Stromal cell of bone marrow (primary cell): ENCODE measurements around the gene LRP5.
A peak's percentile ranks its signal among the peaks of the same experiment; 100 is the strongest.
"Not testable (repeated sequence)": the region's sequence is repeated elsewhere in the genome, so short reads cannot be mapped to it uniquely, and the experiment has no call there.

Experiments
- DNase-seq: peaks from one replicate; pipeline ENCODE4 v3.0.0-alpha.2; 2012; ENCODE audit warnings: low read depth

Gene LRP5

DNA sequence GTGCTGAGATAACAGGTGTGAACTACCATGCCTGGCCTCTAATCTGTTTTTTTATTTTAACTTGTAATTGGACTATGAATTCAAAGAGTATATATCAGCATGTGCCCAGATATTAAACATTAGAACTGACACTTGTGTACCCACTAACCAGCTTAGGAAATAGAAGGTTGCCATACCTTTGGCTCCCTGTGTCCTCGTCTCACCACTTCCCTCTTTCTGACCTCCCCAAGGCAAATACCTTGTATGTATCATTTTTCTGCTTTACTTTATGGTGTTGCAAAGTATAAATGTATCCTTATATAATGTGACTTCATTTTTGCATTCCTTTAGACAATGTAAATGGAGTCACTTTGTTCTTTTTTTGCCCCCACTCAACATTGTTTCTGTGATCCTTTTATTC is 157.3 kb downstream of the LRP5 start:
- no peak for DNase-seq

DNA sequence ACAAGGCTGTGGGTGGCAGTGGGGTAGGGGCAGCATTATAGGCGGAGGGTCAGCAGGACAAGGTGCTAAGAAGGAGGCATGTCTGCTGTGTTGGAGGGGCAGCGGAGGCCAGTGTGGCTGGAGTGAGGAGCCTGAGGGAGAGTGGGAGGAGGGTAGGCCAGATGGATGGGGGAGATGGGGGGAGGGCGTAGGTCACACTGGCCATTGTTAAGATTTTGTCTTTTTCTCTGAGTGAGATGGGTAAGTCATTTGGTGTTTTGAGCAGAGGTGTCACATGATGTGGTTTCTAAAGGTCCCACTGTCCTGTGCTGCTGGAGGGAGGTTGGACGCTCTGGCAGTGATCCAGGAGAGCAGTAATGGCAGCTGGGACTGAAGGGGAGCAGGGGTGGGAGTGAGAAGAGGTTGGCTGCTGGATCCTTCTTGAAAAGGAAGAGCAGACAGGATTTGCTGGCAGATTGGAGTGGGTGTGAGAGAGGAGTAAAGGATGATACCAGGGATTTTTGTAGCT is 158.0 kb downstream of the LRP5 start:
- DNase-seq: no peak

DNA sequence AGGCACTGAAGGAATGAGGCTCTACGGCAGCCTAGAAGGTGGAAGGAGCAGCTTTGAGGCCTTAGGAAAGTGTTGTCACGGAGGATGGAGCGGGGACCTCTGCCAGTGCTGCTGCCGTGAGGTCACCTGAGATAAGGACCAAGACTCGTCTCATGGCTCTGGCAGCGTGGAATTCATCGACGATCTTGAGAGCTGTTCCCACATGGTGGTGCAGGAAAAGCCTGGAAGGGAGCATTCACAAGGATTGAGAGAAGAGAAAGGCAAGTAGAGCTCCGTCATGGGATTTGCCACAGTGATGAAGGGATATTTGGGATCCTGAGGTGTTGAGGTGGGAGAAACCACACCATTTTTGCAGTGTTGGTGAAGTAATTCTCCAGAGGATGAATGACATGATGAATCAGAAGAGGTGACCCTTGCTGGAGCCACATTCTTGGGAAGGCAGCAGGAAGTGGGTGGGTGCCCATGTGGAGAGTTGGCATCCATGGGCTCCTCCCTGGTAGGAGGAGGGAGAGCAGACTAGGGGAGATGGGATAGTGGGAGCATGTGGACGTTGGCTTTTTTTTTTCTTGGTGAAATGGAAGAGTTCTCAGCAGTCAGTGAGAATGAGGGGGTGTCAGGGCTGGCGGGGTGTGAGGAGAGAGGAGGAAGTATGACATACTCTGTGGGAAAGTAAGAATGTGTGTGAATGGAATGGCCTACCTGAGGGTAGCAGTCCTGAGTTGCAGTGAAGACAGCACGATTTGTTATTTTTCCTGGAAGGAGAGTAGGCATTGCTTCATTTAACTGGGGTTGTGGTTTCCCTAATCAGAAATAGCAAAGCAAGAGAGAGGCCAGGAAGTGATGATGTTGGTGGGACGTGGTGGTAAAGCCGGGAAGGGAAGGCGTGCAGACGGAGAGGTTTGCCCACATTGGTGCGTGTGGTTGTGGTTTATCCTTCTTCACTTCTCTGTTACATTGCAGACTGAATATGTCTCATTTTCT is 159.3 kb downstream of the LRP5 start:
- peak; percentile 64 for DNase-seq

DNA sequence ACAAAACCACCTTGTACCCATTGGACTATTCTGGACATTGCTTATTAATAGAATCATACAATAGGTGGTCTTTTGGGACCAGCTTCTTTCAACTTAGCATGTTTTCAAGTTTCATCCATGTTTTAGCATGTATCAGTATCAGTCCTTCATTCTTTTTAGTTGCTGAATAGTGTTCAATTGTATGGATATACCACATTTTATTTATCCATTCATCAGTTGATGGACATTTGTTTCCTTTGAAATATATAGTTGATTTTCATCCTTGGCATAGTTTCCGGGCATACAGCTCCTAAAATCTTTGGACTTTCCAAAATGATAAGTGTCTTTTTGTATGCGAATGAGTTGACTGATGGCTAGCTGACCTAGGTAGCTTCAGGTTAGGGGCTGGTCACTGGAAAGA is 160.4 kb downstream of the LRP5 start:
- DNase-seq: no peak

DNA sequence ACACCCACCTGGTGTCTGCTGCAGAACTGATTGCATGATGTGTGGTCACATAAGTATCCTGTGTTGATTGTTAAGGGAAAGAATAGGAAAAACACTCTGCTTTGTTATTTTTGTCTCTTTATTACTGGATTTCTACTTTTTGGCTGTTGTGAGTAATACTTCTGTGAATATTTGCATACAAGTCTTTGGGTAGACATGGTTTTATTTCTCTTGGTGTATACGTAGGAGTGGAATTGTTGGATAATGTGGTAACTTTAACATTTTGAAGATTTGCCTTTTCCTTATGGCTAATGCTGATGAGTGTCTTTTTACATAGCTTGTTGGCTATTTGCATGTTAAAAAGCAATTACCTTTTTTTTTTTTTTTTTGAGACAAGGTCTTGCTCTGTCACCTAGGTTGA is 161.3 kb downstream of the LRP5 start:
- no peak for DNase-seq

DNA sequence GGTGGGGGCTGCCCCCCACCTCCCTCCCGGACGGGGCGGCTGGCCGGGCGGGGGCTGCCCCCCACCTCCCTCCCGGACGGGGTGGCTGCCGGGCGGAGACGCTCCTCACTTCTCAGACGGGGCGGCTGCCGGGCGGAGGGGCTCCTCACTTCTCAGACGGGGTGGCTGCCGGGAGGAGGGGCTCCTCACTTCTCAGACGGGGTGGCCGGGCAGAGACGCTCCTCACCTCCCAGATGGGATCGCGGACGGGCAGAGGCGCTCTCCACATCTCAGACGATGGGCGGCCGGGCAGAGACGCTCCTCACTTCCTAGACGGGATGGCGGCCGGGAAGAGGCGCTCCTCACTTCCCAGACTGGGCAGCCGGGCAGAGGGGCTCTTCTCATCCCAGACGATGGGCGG is 163.2 kb downstream of the LRP5 start:
- DNase-seq: not testable (repeated sequence)

DNA sequence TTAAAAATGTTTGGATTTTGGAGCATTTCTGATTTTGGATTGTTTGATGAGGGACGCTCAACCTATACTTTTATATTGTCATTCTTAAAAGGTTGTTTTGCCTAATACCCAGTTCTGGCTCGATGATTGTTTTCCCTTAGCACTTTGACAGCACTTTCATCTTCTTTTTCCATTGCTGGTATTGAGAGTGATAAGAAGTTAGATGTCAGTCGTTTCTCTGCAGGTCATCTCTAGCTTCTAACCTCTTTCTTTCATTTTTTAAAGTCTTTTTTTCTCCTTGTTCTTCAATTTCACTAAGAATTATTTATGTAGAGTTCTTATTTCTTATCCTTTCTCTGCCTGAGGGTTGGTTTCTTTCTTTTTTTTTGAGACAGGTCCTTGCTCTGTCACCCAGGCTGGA is 167.0 kb downstream of the LRP5 start:
- DNase-seq: no peak

DNA sequence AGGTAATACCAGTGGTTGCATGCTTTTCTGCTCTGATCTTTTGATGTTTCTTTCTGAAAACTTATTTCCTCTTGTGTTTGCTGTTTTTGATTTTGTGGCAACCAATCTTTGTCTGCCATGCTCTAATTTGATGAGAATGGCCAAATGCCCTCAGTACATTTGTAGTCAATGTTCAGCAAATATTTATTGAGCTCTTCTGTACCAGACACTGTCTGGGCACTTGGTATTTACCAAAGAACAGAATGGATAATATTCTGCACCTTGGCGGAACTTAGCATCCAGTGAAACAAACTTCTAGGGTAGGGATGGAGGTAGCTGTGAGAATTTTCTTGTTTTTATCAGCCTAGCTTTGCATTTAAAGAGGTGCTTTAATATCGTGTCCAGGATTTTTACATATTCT is 167.8 kb downstream of the LRP5 start:
- DNase-seq: no peak

DNA sequence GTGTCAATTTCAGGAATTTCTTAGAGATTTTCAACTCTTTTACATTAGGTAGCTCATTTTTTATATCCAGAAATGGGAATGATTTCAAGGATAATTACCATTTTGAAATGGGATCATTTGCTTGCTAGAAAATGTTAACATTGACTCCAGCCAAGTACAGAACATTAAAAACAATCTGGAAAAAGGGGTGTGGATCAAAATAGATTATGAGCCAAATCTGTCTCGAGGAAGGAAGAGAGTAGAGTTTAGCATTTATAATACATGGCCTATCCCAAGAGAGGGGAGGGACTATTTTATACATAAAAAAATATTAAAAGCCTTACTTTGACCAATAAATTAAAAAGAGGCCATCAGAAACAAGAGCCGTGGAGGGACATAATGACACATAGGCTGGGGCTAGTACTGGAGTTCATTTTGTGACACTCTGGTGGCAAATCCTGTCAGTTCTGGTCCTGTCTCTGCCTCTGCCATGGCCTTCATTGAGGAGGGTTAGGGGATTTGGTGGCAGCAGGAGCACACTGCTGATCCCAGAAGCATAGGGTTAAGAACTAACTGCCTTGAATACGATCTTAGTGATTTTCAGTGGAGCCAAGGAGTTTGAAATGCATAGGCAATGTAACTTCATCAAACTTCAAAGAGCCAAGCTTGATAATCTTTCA is 168.6 kb downstream of the LRP5 start:
- DNase-seq: no peak

DNA sequence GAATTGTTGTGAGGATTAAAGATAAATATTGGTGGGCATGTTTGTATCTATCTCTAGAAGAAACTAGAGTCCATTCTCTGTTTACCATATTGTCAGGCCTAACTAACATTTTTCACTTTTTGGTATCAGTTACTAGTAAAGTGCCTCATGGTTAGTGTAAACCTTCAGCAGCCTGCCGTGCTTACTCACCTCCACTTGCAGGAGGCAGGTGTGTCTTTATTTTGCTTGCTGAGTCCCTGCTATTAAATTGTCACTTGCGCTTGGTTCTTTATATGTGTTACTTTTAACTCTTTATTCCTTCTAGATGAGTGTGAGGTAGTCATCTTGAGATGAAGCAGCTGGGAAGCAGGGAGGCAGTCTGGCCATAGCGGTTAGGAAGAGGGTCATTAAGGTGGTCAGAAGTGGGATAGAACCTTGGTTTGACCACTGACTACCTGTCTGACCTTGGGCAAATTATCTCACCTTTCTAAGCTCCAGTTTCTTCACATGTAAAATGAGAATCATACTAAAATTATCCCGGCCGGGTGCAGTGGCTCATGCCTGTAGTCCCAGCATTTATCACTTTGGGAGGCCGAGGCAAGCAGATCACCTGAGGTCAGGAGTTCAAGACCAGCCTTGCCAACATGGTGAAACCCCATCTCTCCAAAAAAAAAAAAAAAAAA is 169.3 kb downstream of the LRP5 start:
- DNase-seq: no peak

DNA sequence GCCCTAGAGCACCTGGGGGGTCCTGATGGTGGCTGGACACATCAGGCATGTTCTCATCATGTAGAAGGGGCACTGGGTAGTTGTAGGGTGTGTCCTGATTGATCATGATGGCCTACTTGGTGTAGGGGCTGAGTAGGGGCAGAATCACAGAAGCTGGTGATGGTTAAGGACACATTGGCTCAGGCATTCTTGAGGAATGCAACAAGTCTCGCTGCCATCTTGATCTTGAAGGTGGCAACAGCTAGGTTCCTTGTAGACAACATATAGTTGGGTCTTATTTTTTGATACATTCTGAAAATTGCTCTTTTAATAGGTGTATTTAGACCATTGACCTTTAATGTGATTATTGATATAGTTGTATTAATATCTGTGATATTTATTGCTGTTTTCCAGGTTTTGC is 176.2 kb downstream of the LRP5 start:
- no peak for DNase-seq

DNA sequence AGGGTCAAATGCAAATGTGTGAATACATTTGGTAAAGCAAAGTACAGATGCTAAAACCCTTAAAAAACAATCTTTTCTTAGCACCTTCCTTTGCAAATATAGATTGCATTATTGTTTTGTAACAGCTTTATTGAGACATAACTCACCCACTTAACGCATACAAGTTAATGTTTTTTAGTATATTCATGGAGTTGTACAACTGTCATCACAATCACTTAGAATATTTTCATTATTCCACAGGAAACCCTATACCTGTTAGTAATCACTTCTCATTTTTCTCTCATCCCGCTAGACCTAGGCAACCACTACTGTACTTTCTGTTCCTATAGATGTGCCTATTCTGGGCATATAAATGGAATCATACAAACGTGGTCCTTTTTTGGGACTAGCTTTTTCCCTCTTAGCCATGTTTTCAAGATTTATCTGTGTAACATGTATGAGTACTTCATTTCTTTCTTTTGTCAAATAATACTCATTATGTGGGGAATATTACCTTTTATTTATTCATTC is 182.9 kb downstream of the LRP5 start:
- DNase-seq: no peak

DNA sequence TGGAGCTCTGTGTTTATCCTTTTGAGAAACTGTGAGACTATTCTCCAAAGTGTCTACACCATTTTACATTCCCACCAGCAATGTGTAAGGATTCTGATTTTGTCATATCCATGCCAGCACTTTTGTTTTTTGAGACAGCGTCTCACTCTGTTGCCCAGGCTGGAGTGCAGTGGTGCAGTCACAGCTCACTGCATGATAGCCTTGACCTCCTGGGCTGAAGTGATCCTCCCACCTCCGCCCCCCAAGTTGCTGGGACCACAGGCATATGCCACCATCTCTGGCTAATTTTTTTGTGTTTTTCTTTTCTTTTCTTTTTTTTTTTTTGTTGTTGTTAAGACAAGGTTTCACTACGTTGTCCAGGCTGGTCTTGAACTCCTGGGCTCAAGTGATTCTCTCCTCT is 183.5 kb downstream of the LRP5 start:
- no peak for DNase-seq

DNA sequence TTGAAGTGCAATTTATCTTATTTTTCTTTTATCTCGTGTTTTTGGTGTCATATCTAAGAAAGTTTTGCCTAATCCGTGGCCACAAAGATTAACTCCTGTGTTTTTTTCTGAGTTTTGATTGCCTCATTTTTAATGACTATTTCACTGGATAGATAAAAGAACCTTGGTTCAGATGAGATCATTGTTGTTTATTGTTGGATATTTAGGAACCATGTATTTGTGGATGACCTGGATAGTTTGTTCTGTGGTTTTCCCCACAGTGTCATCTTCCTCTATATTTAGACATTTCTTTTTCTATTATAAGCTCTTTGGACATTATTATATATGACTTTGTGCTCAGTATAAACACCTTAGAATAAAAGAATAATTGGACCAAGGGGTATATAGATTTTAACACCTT is 185.4 kb downstream of the LRP5 start:
- DNase-seq: no peak

DNA sequence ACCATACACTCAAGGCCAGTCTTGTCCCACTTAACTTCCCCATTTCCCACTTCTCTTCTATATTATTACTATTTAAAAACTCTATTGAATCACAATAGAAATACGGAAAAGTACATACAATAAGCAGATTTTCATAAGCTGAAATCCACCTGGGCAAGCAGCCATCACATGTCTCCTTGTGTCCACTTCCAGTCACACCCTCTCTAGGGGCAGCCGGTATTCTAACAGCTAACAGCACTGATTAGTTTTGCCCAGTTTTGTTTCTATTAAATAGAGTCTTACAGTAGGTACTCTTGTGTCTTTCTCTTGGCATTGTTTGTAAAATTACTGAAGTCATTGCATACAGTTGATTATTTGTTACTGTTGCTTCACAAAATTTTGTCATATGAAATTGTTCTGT is 185.9 kb downstream of the LRP5 start:
- no peak for DNase-seq
